BLaER1 treated with 17β-estradiol and CSF1 and Interleukin-3, amounts not matched to agents 10 nM and 100 nM (cell line): ENCODE results near the gene ARHGAP26.

Experiments used
- H3K27ac ChIP-seq, 11 experiments: shearing (Covaris generic); formaldehyde crosslinking; 2 replicates each; pipeline ENCODE4 v1.8.1; 2022
- H3K27me3 ChIP-seq, 11 experiments: shearing (Covaris generic); formaldehyde crosslinking; 2 replicates each; pipeline ENCODE4 v1.8.1; 2022
- H3K36me3 ChIP-seq, 11 experiments: shearing (Covaris generic); formaldehyde crosslinking; 2 replicates each; pipeline ENCODE4 v1.8.1; 2022
- H3K4me1 ChIP-seq, 10 experiments: shearing (Covaris generic); formaldehyde crosslinking; 2 replicates each; pipeline ENCODE4 v1.8.1; 2022
- H3K4me2 ChIP-seq, 11 experiments: shearing (Covaris generic); formaldehyde crosslinking; 2 replicates each; pipeline ENCODE4 v1.8.1; 2022
- H3K4me3 ChIP-seq, 10 experiments: shearing (Covaris generic); formaldehyde crosslinking; 2 replicates each; pipeline ENCODE4 v1.8.1; 2022
- H3K9ac ChIP-seq, 11 experiments: shearing (Covaris generic); formaldehyde crosslinking; 2 replicates each; pipeline ENCODE4 v1.8.1; 2022
- H3K9me3 ChIP-seq, 11 experiments: shearing (Covaris generic); formaldehyde crosslinking; replicated peaks in 1 of 11; 2 replicates each; pipeline ENCODE4 v1.8.1; 2022
- H4K20me1 ChIP-seq, 11 experiments: shearing (Covaris generic); formaldehyde crosslinking; 2 replicates each; pipeline ENCODE4 v1.8.1; 2022
- Cebpa-rat ChIP-seq, 11 experiments: shearing (Covaris generic); IDR thresholded peaks; 2 replicates each; pipeline ENCODE4 v1.8.1; 2022

ARHGAP26 gene

GRCh38 chr5:143170104-143170503 is 399.9 kb downstream of the ARHGAP26 start:
- peaks cover 0 to 99% (median 9%) of the 10 kb centered on the region in 11 experiments; a peak in 13 of 22 replicates for H3K36me3 ChIP-seq

GRCh38 chr5:143170977-143171376 is 400.8 kb downstream of the ARHGAP26 start:
- TF ChIP-seq Cebpa-rat (IDR thresholded peaks at IDR 0.05), result no peak
- Histone ChIP-seq H3K9ac (no peak overlapping the region), H3K27ac (no peak overlapping the region), H4K20me1 (peaks cover 0 to 32% (median 0%) of the 10 kb centered on the region in 11 experiments; a peak in 4 of 22 replicates), H3K4me1 (peaks cover 5 to 20% (median 11%) of the 10 kb centered on the region in 10 experiments), H3K4me2 (no peak overlapping the region), H3K27me3 (no peaks in the 10 kb centered on the region), H3K9me3 (peaks cover 0 to 8% (median 0%) of the 10 kb centered on the region in 11 experiments; a peak in 3 of 22 replicates), H3K4me3 (no peak overlapping the region), H3K36me3 (peaks cover 0 to 92% (median 7%) of the 10 kb centered on the region in 11 experiments; a peak in 13 of 22 replicates)

More at GRCh38 chr5:143170104-143170503, 399.9 kb downstream of the ARHGAP26 start:
- no peaks in the 10 kb centered on the region for H3K27me3 ChIP-seq
- no peak overlapping the region for H3K27ac ChIP-seq
- H3K4me3 ChIP-seq, result no peak overlapping the region
- H3K9ac ChIP-seq, result no peak overlapping the region
- no peak overlapping the region for H3K4me2 ChIP-seq
- peaks cover 0 to 39% (median 0%) of the 10 kb centered on the region in 11 experiments; a peak in 4 of 22 replicates for H4K20me1 ChIP-seq
- peaks cover 0 to 11% (median 0%) of the 10 kb centered on the region in 11 experiments; a peak in 3 of 22 replicates for H3K9me3 ChIP-seq
- TF ChIP-seq Cebpa-rat (IDR thresholded peaks at IDR 0.05), result no peak
- H3K4me1 ChIP-seq, result peaks cover 4 to 20% (median 11%) of the 10 kb centered on the region in 10 experiments; a peak in 19 of 20 replicates

GRCh38 chr5:143172739-143173138 is 402.6 kb downstream of the ARHGAP26 start:
- no peak overlapping the region for H3K9ac ChIP-seq
- H3K4me3 ChIP-seq, result no peak overlapping the region
- H3K36me3 ChIP-seq, result peaks cover 0 to 84% (median 0%) of the 10 kb centered on the region in 11 experiments; a peak in 11 of 22 replicates
- 0 out of 22 replicates have a peak overlapping the region, but pooled peaks of 1 of the 11 experiments have one; percentile 16 for H3K4me2 ChIP-seq
- peaks cover 0 to 35% (median 0%) of the 10 kb centered on the region in 11 experiments; a peak in 4 of 22 replicates for H4K20me1 ChIP-seq
- TF ChIP-seq Cebpa-rat (IDR thresholded peaks at IDR 0.05), result no peak
- H3K4me1 ChIP-seq, result peaks cover 22 to 35% (median 26%) of the 10 kb centered on the region in 10 experiments
- no peaks in the 10 kb centered on the region for H3K27me3 ChIP-seq
- H3K9me3 ChIP-seq, result no peaks in the 10 kb centered on the region
- no peak overlapping the region for H3K27ac ChIP-seq

- Histone ChIP-seq H3K27ac (no peak overlapping the region; a peak in 1 of 22 replicates), H3K36me3 (peaks cover 0 to 84% (median 0%) of the 10 kb centered on the region in 11 experiments; a peak in 11 of 22 replicates), H3K9ac (no peak overlapping the region), H3K4me2 (0 out of 22 replicates have a peak overlapping the region, but pooled peaks of 1 of the 11 experiments have one; percentile 16), H3K9me3 (no peaks in the 10 kb centered on the region), H3K4me3 (no peak overlapping the region), H3K4me1 (peaks cover 25 to 41% (median 28%) of the 10 kb centered on the region in 10 experiments), H4K20me1 (peaks cover 0 to 35% (median 0%) of the 10 kb centered on the region in 11 experiments; a peak in 4 of 22 replicates), H3K27me3 (no peaks in the 10 kb centered on the region)
- no peak for TF ChIP-seq Cebpa-rat (IDR thresholded peaks at IDR 0.05)
Observed at GRCh38 chr5:143173139-143173889, 403.1 kb downstream of the ARHGAP26 start.

GRCh38 chr5:143174714-143175398 is 404.7 kb downstream of the ARHGAP26 start:
- Histone ChIP-seq H3K4me1 (peaks cover 28 to 44% (median 31%) of the 10 kb centered on the region in 10 experiments), H3K4me2 (no peak overlapping the region), H3K27me3 (no peaks in the 10 kb centered on the region)

GRCh38 chr5:143176048-143176447 is 405.9 kb downstream of the ARHGAP26 start:
- no peak for TF ChIP-seq Cebpa-rat (IDR thresholded peaks at IDR 0.05)
- Histone ChIP-seq H3K4me2 (peak overlapping the region; percentile 44 to 66 (median 55); a peak in 21 of 22 replicates), H3K9ac (peak overlapping the region in 2 of 11 experiments; percentile 19 to 39; a peak in 2 of 22 replicates)

More at GRCh38 chr5:143174714-143175398, 404.7 kb downstream of the ARHGAP26 start:
- Histone ChIP-seq H3K9me3 (peaks cover 0 to 15% (median 1%) of the 10 kb centered on the region in 11 experiments; a peak in 7 of 22 replicates), H3K4me3 (no peak overlapping the region), H4K20me1 (peaks cover 0 to 21% (median 0%) of the 10 kb centered on the region in 11 experiments; a peak in 1 of 22 replicates), H3K9ac (no peak overlapping the region), H3K27ac (peak overlapping the region in 8 of 11 experiments; percentile 2 to 96 (median 56); a peak in 10 of 22 replicates), H3K36me3 (peaks cover 0 to 84% (median 8%) of the 10 kb centered on the region in 11 experiments; a peak in 11 of 22 replicates)
- no peak for TF ChIP-seq Cebpa-rat (IDR thresholded peaks at IDR 0.05)

GRCh38 chr5:143177263-143177983 is 407.2 kb downstream of the ARHGAP26 start:
- Histone ChIP-seq H3K4me2 (peak overlapping the region in 8 of 11 experiments; percentile 50 to 66 (median 54); a peak in 16 of 22 replicates), H3K4me3 (no peak overlapping the region), H3K27ac (peak overlapping the region in 8 of 11 experiments; percentile 6 to 96 (median 60); a peak in 14 of 22 replicates), H3K9me3 (peaks cover 0 to 27% (median 12%) of the 10 kb centered on the region in 11 experiments; a peak in 12 of 22 replicates), H3K27me3 (no peaks in the 10 kb centered on the region), H4K20me1 (peaks cover 0 to 37% (median 0%) of the 10 kb centered on the region in 11 experiments; a peak in 3 of 22 replicates), H3K36me3 (peaks cover 0 to 84% (median 9%) of the 10 kb centered on the region in 11 experiments; a peak in 11 of 22 replicates), H3K9ac (peak overlapping the region in 3 of 11 experiments; percentile 19 to 42 (median 38); a peak in 4 of 22 replicates), H3K4me1 (peaks cover 48 to 66% (median 54%) of the 10 kb centered on the region in 10 experiments)
- TF ChIP-seq Cebpa-rat (IDR thresholded peaks at IDR 0.05), result no peak

More at GRCh38 chr5:143176048-143176447, 405.9 kb downstream of the ARHGAP26 start:
- Histone ChIP-seq H3K4me1 (peaks cover 35 to 52% (median 41%) of the 10 kb centered on the region in 10 experiments), H3K4me3 (no peak overlapping the region), H3K9me3 (peaks cover 0 to 27% (median 12%) of the 10 kb centered on the region in 11 experiments; a peak in 12 of 22 replicates), H3K27me3 (no peaks in the 10 kb centered on the region), H3K27ac (peak overlapping the region; percentile 40 to 96 (median 60); a peak in 21 of 22 replicates), H4K20me1 (peaks cover 0 to 24% (median 0%) of the 10 kb centered on the region in 11 experiments; a peak in 3 of 22 replicates), H3K36me3 (peaks cover 0 to 84% (median 8%) of the 10 kb centered on the region in 11 experiments; a peak in 11 of 22 replicates)
